Neural cell (in vitro differentiated cells): ENCODE results near the gene PCDH9. TPM values are rescaled to one million over a fixed set of nuclear protein-coding genes. Genes with fewer than 3 reads are reported as not detected.
A peak's percentile ranks its signal among the peaks of the same experiment; 100 is the strongest.

ENCODE experiments used
- H2AFZ ChIP-seq: fragments of 200-600, 300-800 bp; sonication (generic), shearing (Covaris generic); 2 replicates; pipeline ENCODE4 v1.6.0; 2014; ENCODE audit warnings: low read depth, mild to moderate bottlenecking, antibody characterized with exemption, low read length, moderate library complexity
- H3F3A ChIP-seq: fragments of 200-600 bp; shearing (Covaris generic); 2 replicates; pipeline ENCODE4 v1.6.1; 2016; ENCODE audit warnings: mild to moderate bottlenecking, moderate library complexity, mixed read lengths, antibody characterized with exemption, low read length; ENCODE audit not compliant: insufficient read depth, poor library complexity, severe bottlenecking
- H3K27ac ChIP-seq: fragments of 200-600, 300-800 bp; sonication (generic), shearing (Covaris generic); 2 replicates; pipeline ENCODE4 v1.5.1; 2014; ENCODE audit warnings: mild to moderate bottlenecking, low read length, moderate library complexity
- H3K27me3 ChIP-seq: fragments of 300-800, 200-600 bp; sonication (generic), shearing (Covaris generic); 2 replicates; pipeline ENCODE4 v1.6.0; 2014; ENCODE audit warnings: mild to moderate bottlenecking, low read depth, low read length, moderate library complexity; ENCODE audit not compliant: insufficient read depth
- H3K36me3 ChIP-seq: fragments of 300-800, 200-600 bp; sonication (generic), shearing (Covaris generic); 2 replicates; pipeline ENCODE4 v1.5.1; 2014; ENCODE audit warnings: mild to moderate bottlenecking, antibody characterized with exemption, low read length, moderate library complexity; ENCODE audit not compliant: insufficient read depth
- H3K4me2 ChIP-seq: fragments of 300-800, 200-600 bp; sonication (generic), shearing (Covaris generic); 2 replicates; pipeline ENCODE4 v1.6.0; 2014; ENCODE audit warnings: mild to moderate bottlenecking, low read length
- H3K4me3 ChIP-seq: fragments of 300-800, 200-600 bp; sonication (generic), shearing (Covaris generic); 2 replicates; pipeline ENCODE4 v1.5.1; 2014; ENCODE audit warnings: mild to moderate bottlenecking, low read length, moderate library complexity
- H3K79me2 ChIP-seq: fragments of 200-600 bp; shearing (Covaris generic); replicated peaks from 2 replicates; pipeline ENCODE4 v1.6.0; 2014; ENCODE audit warnings: mild to moderate bottlenecking, low read length, moderate library complexity; ENCODE audit not compliant: insufficient read depth
- H3K9ac ChIP-seq: fragments of 300-800, 200-600 bp; sonication (generic), shearing (Covaris generic); 2 replicates; pipeline ENCODE4 v1.6.1; 2016; ENCODE audit warnings: mild to moderate bottlenecking, low read length, mixed read lengths
- H3K9me2 ChIP-seq: fragments of 200-600 bp; shearing (Covaris generic); 2 replicates; pipeline ENCODE4 v1.6.1; 2016; ENCODE audit warnings: mild to moderate bottlenecking, low read length, mixed read lengths; ENCODE audit not compliant: insufficient read depth
- H3K9me3 ChIP-seq: fragments of 200-600, 300-800 bp; sonication (generic), shearing (Covaris generic); 2 replicates; pipeline ENCODE4 v1.6.1; 2016; ENCODE audit warnings: mild to moderate bottlenecking, mixed run types, low read length, moderate library complexity, mixed read lengths
- H4K20me1 ChIP-seq: fragments of 200-600 bp; shearing (Covaris generic); 2 replicates; pipeline ENCODE4 v1.6.1; 2016; ENCODE audit warnings: mild to moderate bottlenecking, mixed run types; ENCODE audit not compliant: insufficient read depth
- CTCF ChIP-seq: fragments of 450-650 bp; IDR thresholded peaks from 2 replicates; pipeline ENCODE4 v1.5.1; 2014; ENCODE audit warnings: antibody characterized with exemption, mild to moderate bottlenecking, moderate library complexity; ENCODE audit not compliant: poor library complexity, severe bottlenecking
- EP300 ChIP-seq: fragments of 450-650 bp; conservative IDR thresholded peaks from 2 replicates; pipeline ENCODE4 v1.6.1; 2014; ENCODE audit warnings: antibody characterized with exemption, mild to moderate bottlenecking, moderate library complexity; ENCODE audit not compliant: poor library complexity, severe bottlenecking
- EZH2 ChIP-seq: fragments of 200-600, 300-800 bp; shearing (Covaris generic), sonication (generic); IDR thresholded peaks from 2 replicates; pipeline ENCODE4 v1.6.1; 2014; ENCODE audit warnings: antibody characterized with exemption, low read length, borderline replicate concordance, mild to moderate bottlenecking; ENCODE audit not compliant: insufficient read depth, poor library complexity, severe bottlenecking
- MXI1 ChIP-seq: fragments of 450-650 bp; conservative IDR thresholded peaks from 2 replicates; pipeline ENCODE4 v1.6.1; 2014; ENCODE audit warnings: antibody characterized with exemption, mild to moderate bottlenecking; ENCODE audit not compliant: poor library complexity, severe bottlenecking
- POLR2AphosphoS5 ChIP-seq: IDR thresholded peaks from 2 replicates; pipeline ENCODE4 v1.6.1; 2012
- RAD21 ChIP-seq: fragments of 450-650 bp; conservative IDR thresholded peaks from 2 replicates; pipeline ENCODE4 v1.6.1; 2014; ENCODE audit warnings: antibody characterized with exemption, mild to moderate bottlenecking, moderate library complexity
- SMC3 ChIP-seq: fragments of 450-650 bp; conservative IDR thresholded peaks from 2 replicates; pipeline ENCODE4 v1.6.1; 2014; ENCODE audit warnings: antibody characterized with exemption, mild to moderate bottlenecking, moderate library complexity; ENCODE audit not compliant: poor library complexity
- TAF1 ChIP-seq: IDR thresholded peaks from 2 replicates; pipeline ENCODE4 v1.6.1; 2012; ENCODE audit warnings: low read depth
- polyA plus RNA-seq: library from polyadenylated mRNA; depleted of rRNA; stranded (reverse); fragments of >200 nt; gene quantifications from 2 replicates; pipeline ENCODE4 v1.2.3, GENCODE V29; 2014
- TF ChIP-seq, protein P1 (sequence below): IDR thresholded peaks from 2 replicates; pipeline ENCODE4 v1.6.1; 2012; ENCODE audit warnings: borderline replicate concordance

Gene PCDH9
- polyA plus RNA-seq, 1 donor from 2014 or later: 4.6 TPM

GRCh38 chr13:67227131-67227983 is 2.8 kb downstream of the PCDH9 start:
- Histone ChIP-seq H3F3A (no peaks in the 10 kb centered on the region), H3K79me2 (peaks cover 11% of the 10 kb centered on the region), H2AFZ (no peak overlapping the region), H4K20me1 (no peaks in the 10 kb centered on the region), H3K9me3 (no peaks in the 10 kb centered on the region), H3K27ac (no peak overlapping the region), H3K36me3 (no peaks in the 10 kb centered on the region), H3K4me3 (peak overlapping the region; percentile 81), H3K27me3 (peaks cover 4% of the 10 kb centered on the region), H3K9ac (no peak overlapping the region), H3K4me2 (peak overlapping the region; percentile 68), H3K9me2 (no peaks in the 10 kb centered on the region)
- TF ChIP-seq RAD21 (no peak), CTCF (no peak), EP300 (no peak), EZH2 (no peak), MXI1 (no peak), TAF1 (no peak), POLR2AphosphoS5 (no peak), SMC3 (no peak)
- TF ChIP-seq, protein P1, sequence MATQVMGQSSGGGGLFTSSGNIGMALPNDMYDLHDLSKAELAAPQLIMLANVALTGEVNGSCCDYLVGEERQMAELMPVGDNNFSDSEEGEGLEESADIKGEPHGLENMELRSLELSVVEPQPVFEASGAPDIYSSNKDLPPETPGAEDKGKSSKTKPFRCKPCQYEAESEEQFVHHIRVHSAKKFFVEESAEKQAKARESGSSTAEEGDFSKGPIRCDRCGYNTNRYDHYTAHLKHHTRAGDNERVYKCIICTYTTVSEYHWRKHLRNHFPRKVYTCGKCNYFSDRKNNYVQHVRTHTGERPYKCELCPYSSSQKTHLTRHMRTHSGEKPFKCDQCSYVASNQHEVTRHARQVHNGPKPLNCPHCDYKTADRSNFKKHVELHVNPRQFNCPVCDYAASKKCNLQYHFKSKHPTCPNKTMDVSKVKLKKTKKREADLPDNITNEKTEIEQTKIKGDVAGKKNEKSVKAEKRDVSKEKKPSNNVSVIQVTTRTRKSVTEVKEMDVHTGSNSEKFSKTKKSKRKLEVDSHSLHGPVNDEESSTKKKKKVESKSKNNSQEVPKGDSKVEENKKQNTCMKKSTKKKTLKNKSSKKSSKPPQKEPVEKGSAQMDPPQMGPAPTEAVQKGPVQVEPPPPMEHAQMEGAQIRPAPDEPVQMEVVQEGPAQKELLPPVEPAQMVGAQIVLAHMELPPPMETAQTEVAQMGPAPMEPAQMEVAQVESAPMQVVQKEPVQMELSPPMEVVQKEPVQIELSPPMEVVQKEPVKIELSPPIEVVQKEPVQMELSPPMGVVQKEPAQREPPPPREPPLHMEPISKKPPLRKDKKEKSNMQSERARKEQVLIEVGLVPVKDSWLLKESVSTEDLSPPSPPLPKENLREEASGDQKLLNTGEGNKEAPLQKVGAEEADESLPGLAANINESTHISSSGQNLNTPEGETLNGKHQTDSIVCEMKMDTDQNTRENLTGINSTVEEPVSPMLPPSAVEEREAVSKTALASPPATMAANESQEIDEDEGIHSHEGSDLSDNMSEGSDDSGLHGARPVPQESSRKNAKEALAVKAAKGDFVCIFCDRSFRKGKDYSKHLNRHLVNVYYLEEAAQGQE: no peak

DNA sequence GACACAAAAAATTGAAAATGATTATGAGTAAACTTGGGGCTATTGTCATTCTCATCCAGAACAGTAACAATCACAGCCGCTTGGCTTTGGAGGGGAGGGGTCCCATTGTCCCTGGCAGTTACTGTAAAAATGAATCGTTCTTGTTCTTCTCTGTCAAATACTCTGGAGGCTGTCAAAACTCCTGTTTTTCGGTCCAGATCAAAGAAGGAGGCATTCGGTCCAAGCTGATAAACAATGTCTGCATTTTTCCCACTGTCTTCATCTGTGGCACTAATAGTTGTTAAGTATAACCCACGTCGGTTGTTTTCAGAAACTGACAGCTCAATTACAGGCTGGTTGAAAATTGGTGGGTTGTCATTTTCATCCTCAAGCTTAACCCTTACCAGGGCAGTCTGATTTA is 3.4 kb downstream of the PCDH9 start:
- TF ChIP-seq EP300 (peak; percentile 50), RAD21 (no peak), POLR2AphosphoS5 (peak; percentile 43), MXI1 (no peak), EZH2 (no peak), SMC3 (no peak), TAF1 (no peak), CTCF (no peak)
- TF ChIP-seq, protein P1: no peak
- no peak overlapping the region for H3K9ac ChIP-seq
- H4K20me1 ChIP-seq: no peaks in the 10 kb centered on the region
- no peaks in the 10 kb centered on the region for H3K9me2 ChIP-seq
- H3K79me2 ChIP-seq: peaks cover 11% of the 10 kb centered on the region
- peak overlapping the region; percentile 68 for H3K4me2 ChIP-seq
- peak overlapping the region; percentile 81 for H3K4me3 ChIP-seq
- no peak overlapping the region for H2AFZ ChIP-seq
- H3K36me3 ChIP-seq: no peaks in the 10 kb centered on the region
- H3F3A ChIP-seq: no peaks in the 10 kb centered on the region
- H3K9me3 ChIP-seq: no peaks in the 10 kb centered on the region
- H3K27ac ChIP-seq: no peak overlapping the region
- peaks cover 4% of the 10 kb centered on the region for H3K27me3 ChIP-seq
